ENCODE results near the gene CHPT1.

Gene CHPT1

DNA sequence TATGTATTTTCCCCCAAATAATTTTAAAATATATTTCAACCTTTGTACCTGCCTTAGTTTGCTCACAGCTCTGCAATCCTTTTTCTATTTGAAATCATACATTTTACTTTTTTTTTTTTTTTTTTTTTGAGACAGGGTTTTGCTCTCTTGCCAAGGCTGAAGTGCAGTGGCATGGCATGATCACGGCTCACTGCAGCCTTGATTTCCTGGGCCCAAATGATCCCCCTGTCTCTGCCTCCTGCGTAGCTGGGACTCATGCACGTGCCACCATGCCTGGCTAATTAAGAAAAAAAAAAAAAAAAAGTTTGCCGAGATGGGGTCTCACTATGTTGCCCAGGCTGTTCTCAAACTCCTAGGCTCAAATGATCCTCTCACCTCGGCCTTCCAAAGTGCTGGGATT lies 43.1 kb downstream of the CHPT1 start:
- H3K27me3 ChIP-seq (ENCODE audit: insufficient read depth, low read length, poor library complexity) = no peaks in the 10 kb centered on the region
- ATAC-seq (ENCODE audit: insufficient read depth, low read depth) = no peak

DNA sequence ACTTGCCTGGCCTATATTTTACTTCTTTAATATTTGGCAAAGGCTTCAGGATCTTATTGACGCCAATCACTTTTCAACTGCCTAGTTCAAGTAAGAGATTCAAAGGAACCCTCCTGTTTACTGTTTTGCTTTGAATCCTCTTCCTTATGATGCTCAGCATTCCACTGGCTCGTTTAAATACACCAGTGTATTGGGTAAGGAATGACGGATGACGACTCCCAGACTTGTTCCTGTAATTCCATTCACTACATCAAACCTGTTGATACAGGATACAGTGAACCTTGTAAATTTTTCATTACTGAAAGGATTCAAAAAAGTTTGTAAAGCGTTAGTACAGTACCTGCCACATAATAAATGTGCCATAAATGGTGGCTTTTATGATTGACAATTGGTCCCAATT lies 43.5 kb downstream of the CHPT1 start:
- Histone ChIP-seq H3K9ac (ENCODE audit: low read depth, low read length) (no peak overlapping the region), H3K27me3 (ENCODE audit: insufficient read depth, low read length, poor library complexity) (no peaks in the 10 kb centered on the region), H3K9me3 (ENCODE audit: insufficient read depth, low read length, severe bottlenecking) (no peaks in the 10 kb centered on the region), H3K79me2 (ENCODE audit: insufficient read depth, low read length) (no peaks in the 10 kb centered on the region), H3K27ac (ENCODE audit: low read length) (no peak overlapping the region), H4K20me1 (ENCODE audit: insufficient read depth, low read length) (no peaks in the 10 kb centered on the region), H3K36me3 (ENCODE audit: insufficient read depth, low read length) (peaks cover 19% of the 10 kb centered on the region), H2AFZ (ENCODE audit: low read depth, low read length) (no peak overlapping the region), H3K4me3 (ENCODE audit: low read depth in 1 of 2, low read length in 2 of 2) (no peak overlapping the region), H3K4me1 (ENCODE audit: insufficient read depth, low read length) (peaks cover 2% of the 10 kb centered on the region; the same call in 1 of the 2 replicates), H3K4me2 (ENCODE audit: insufficient read depth, low read length) (no peak overlapping the region)
- ATAC-seq (ENCODE audit: insufficient read depth, low read depth) = no peak
- TF ChIP-seq, protein P1, sequence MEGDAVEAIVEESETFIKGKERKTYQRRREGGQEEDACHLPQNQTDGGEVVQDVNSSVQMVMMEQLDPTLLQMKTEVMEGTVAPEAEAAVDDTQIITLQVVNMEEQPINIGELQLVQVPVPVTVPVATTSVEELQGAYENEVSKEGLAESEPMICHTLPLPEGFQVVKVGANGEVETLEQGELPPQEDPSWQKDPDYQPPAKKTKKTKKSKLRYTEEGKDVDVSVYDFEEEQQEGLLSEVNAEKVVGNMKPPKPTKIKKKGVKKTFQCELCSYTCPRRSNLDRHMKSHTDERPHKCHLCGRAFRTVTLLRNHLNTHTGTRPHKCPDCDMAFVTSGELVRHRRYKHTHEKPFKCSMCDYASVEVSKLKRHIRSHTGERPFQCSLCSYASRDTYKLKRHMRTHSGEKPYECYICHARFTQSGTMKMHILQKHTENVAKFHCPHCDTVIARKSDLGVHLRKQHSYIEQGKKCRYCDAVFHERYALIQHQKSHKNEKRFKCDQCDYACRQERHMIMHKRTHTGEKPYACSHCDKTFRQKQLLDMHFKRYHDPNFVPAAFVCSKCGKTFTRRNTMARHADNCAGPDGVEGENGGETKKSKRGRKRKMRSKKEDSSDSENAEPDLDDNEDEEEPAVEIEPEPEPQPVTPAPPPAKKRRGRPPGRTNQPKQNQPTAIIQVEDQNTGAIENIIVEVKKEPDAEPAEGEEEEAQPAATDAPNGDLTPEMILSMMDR (IDR thresholded peaks at IDR 0.05; ENCODE audit: borderline replicate concordance, extremely low read depth, low read length, poor library complexity, severe bottlenecking) = no peak
- DNase-seq = no peak

More for the DNA sequence above, 43.1 kb downstream of the CHPT1 start:
- no peak overlapping the region for H3K9ac ChIP-seq (ENCODE audit: low read depth, low read length)
- DNase-seq = no peak
- H3K4me1 ChIP-seq (ENCODE audit: insufficient read depth, low read length) = peaks cover 2% of the 10 kb centered on the region; the same call in 1 of the 2 replicates
- H2AFZ ChIP-seq (ENCODE audit: low read depth, low read length) = no peak overlapping the region
- H4K20me1 ChIP-seq (ENCODE audit: insufficient read depth, low read length) = no peaks in the 10 kb centered on the region
- no peak overlapping the region for H3K27ac ChIP-seq (ENCODE audit: low read length)
- H3K4me3 ChIP-seq (ENCODE audit: low read depth in 1 of 2, low read length in 2 of 2) = no peak overlapping the region
- no peak overlapping the region for H3K4me2 ChIP-seq (ENCODE audit: insufficient read depth, low read length)
- H3K79me2 ChIP-seq (ENCODE audit: insufficient read depth, low read length) = no peaks in the 10 kb centered on the region
- TF ChIP-seq EZH2 (IDR thresholded peaks at IDR 0.05; ENCODE audit: borderline replicate concordance, low read depth, low read length, severe bottlenecking) = no peak
- TF ChIP-seq, protein P1 (IDR thresholded peaks at IDR 0.05; ENCODE audit: borderline replicate concordance, extremely low read depth, low read length, poor library complexity, severe bottlenecking) = no peak
- H3K36me3 ChIP-seq (ENCODE audit: insufficient read depth, low read length) = peaks cover 17% of the 10 kb centered on the region
- no peaks in the 10 kb centered on the region for H3K9me3 ChIP-seq (ENCODE audit: insufficient read depth, low read length, severe bottlenecking)

DNA sequence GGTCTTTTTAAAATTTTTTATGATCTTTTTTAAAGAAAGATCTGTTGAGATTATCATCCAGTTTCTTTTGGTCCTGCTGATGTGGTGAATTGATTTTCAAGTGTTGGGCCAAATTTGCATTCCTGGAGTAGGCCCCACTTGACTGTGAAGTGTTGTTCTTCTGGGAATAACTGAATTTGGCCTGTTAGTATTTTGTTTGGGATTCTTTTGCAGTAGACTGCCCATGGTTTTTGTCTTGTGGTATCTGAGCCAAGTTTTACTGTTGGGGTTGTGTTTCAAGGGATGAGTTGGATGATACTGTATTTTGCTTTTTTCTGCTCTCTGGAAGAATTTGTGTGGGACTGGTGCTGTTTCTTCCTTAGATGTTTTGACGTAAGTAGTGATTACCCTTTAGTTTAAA lies 45.8 kb downstream of the CHPT1 start:
- no peak for ATAC-seq (ENCODE audit: insufficient read depth, low read depth)
- TF ChIP-seq EZH2 (IDR thresholded peaks at IDR 0.05; ENCODE audit: borderline replicate concordance, low read depth, low read length, severe bottlenecking) = no peak
- TF ChIP-seq, protein P1 (IDR thresholded peaks at IDR 0.05; ENCODE audit: borderline replicate concordance, extremely low read depth, low read length, poor library complexity, severe bottlenecking) = no peak

More for the DNA sequence above, 45.8 kb downstream of the CHPT1 start:
- no peak overlapping the region for H3K4me3 ChIP-seq (ENCODE audit: low read depth in 1 of 2, low read length in 2 of 2)
- no peaks in the 10 kb centered on the region for H3K27me3 ChIP-seq (ENCODE audit: insufficient read depth, low read length, poor library complexity)
- no peak overlapping the region for H2AFZ ChIP-seq (ENCODE audit: low read depth, low read length)
- H3K4me1 ChIP-seq (ENCODE audit: insufficient read depth, low read length) = peaks cover 2% of the 10 kb centered on the region; the same call in 1 of the 2 replicates
- peaks cover 42% of the 10 kb centered on the region for H3K36me3 ChIP-seq (ENCODE audit: insufficient read depth, low read length)
- no peaks in the 10 kb centered on the region for H4K20me1 ChIP-seq (ENCODE audit: insufficient read depth, low read length)
- no peak overlapping the region for H3K4me2 ChIP-seq (ENCODE audit: insufficient read depth, low read length)
- H3K79me2 ChIP-seq (ENCODE audit: insufficient read depth, low read length) = no peaks in the 10 kb centered on the region
- no peak overlapping the region for H3K9ac ChIP-seq (ENCODE audit: low read depth, low read length)
- no peak for DNase-seq
- H3K27ac ChIP-seq (ENCODE audit: low read length) = no peak overlapping the region
- no peaks in the 10 kb centered on the region for H3K9me3 ChIP-seq (ENCODE audit: insufficient read depth, low read length, severe bottlenecking)

Data from DND-41 (cell line).